ENCODE results near the gene PHTF2.

GRCh38 chr7:77831481-77831880 is 32.9 kb downstream of the PHTF2 start:
- TF ChIP-seq, protein P1, sequence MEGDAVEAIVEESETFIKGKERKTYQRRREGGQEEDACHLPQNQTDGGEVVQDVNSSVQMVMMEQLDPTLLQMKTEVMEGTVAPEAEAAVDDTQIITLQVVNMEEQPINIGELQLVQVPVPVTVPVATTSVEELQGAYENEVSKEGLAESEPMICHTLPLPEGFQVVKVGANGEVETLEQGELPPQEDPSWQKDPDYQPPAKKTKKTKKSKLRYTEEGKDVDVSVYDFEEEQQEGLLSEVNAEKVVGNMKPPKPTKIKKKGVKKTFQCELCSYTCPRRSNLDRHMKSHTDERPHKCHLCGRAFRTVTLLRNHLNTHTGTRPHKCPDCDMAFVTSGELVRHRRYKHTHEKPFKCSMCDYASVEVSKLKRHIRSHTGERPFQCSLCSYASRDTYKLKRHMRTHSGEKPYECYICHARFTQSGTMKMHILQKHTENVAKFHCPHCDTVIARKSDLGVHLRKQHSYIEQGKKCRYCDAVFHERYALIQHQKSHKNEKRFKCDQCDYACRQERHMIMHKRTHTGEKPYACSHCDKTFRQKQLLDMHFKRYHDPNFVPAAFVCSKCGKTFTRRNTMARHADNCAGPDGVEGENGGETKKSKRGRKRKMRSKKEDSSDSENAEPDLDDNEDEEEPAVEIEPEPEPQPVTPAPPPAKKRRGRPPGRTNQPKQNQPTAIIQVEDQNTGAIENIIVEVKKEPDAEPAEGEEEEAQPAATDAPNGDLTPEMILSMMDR (IDR thresholded peaks at IDR 0.05; ENCODE audit: insufficient read depth, low read depth, low read length): no peak
- TF ChIP-seq EZH2 (IDR thresholded peaks at IDR 0.05; ENCODE audit: insufficient read depth, low read length): no peak

All from astrocyte (in vitro differentiated cells and primary cell).